Panc1 (cell line): Measurements from ENCODE around the gene SLC35C1. TPM values are rescaled to one million over a fixed set of nuclear protein-coding genes. Genes with fewer than 3 reads are reported as not detected.

ENCODE experiments used
- ATAC-seq: fragments of 200-7000 bp; cut with Tn5 transposase; 2 replicates; pipeline ENCODE4 v1.9.1; 2020; ENCODE audit warnings: mild to moderate bottlenecking, moderate library complexity
- BruUV-seq: library from RNA; stranded (reverse); fragments of 400-500 nt; replicated peaks from 2 replicates; lab custom pipeline; 2021; lab: Mats Ljungman, UMichigan
- CTCF ChIA-PET: fragments of 300-600 bp; sonication (Branson Sonifier 250); formaldehyde crosslinking; loops from one replicate; lab custom pipeline; 2022; ENCODE audit warnings: antibody characterized with exemption; lab: Charles Lee
- POLR2A ChIA-PET: fragments of 300-600 bp; sonication (Branson Sonifier 250); formaldehyde crosslinking; loops from one replicate; lab custom pipeline; 2022; ENCODE audit warnings: antibody characterized with exemption; lab: Charles Lee
- DNase-seq: peaks from one replicate; pipeline ENCODE4 v3.0.0-alpha.2; 2010; ENCODE audit warnings: low read depth, low spot score
- H3K27ac ChIP-seq: 2 replicates; pipeline ENCODE4 v1.5.1; 2011; ENCODE audit warnings: mild to moderate bottlenecking, low read length, inconsistent platforms
- H3K27me3 ChIP-seq: fragments of 200-500 bp; sonication (Bioruptor generic); 2 replicates; pipeline ENCODE4 v1.6.0; 2014; ENCODE audit warnings: low read length, inconsistent platforms; ENCODE audit not compliant: control insufficient read depth, insufficient read depth
- H3K36me3 ChIP-seq: fragments of 200-500 bp; sonication (Bioruptor generic); 2 replicates; pipeline ENCODE4 v1.5.1; 2014; ENCODE audit warnings: inconsistent platforms, mild to moderate bottlenecking, low read length, moderate library complexity; ENCODE audit not compliant: control insufficient read depth, insufficient read depth
- H3K4me1 ChIP-seq: 2 replicates; pipeline ENCODE4 v1.5.1; 2011; ENCODE audit warnings: inconsistent platforms, mild to moderate bottlenecking, low read length, moderate library complexity; ENCODE audit not compliant: control insufficient read depth, insufficient read depth
- H3K4me3 ChIP-seq, 2 experiments: 2 replicates each; pipeline ENCODE4 v1.5.1; 2011 to 2012; ENCODE audit warnings: low read depth in 2 of 2, low read length in 2 of 2, mild to moderate bottlenecking in 2 of 2, inconsistent platforms in 1 of 2, moderate library complexity in 1 of 2
- H3K9me3 ChIP-seq: fragments of 200-500 bp; sonication (Bioruptor generic); 2 replicates; pipeline ENCODE4 v1.5.1; 2014; ENCODE audit warnings: low read depth, mild to moderate bottlenecking, inconsistent platforms, low read length, moderate library complexity; ENCODE audit not compliant: control insufficient read depth, insufficient read depth
- CTCF ChIP-seq: fragments of 450-650 bp; IDR thresholded peaks from 2 replicates; pipeline ENCODE4 v1.5.1; 2017; ENCODE audit warnings: mild to moderate bottlenecking
- POLR2AphosphoS5 ChIP-seq: IDR thresholded peaks from 2 replicates; pipeline ENCODE4 v1.6.1; 2012; ENCODE audit warnings: mild to moderate bottlenecking, low read depth, low read length, moderate library complexity
- REST ChIP-seq, 2 experiments: IDR thresholded peaks; 2 replicates each; pipeline ENCODE4 v1.6.1; 2011 to 2012; ENCODE audit warnings: low read depth in 2 of 2, control low read depth in 1 of 2, low read length in 1 of 2, mild to moderate bottlenecking in 1 of 2, moderate library complexity in 1 of 2; ENCODE audit not compliant: insufficient read depth in 1 of 2
- SIN3A ChIP-seq: IDR thresholded peaks from 2 replicates; pipeline ENCODE4 v1.6.1; 2012; ENCODE audit warnings: low read depth, mild to moderate bottlenecking, low read length, moderate library complexity, borderline replicate concordance; ENCODE audit not compliant: insufficient read depth
- TCF7L2 ChIP-seq: IDR thresholded peaks from 2 replicates; pipeline ENCODE4 v1.6.1; 2011; ENCODE audit warnings: mild to moderate bottlenecking, low read depth, low read length, inconsistent platforms
- in situ Hi-C: cut with HindIII; loops from 2 replicates; pipeline ENCODE4 v1.10.0; 2016; ENCODE audit warnings: low sequenced_read_pairs, low pct_unique_long_range_greater_than_20kb
- intact Hi-C: fragments of 100-400 bp; cut with micrococcal nuclease; formaldehyde crosslinking; loops from one replicate; pipeline ENCODE4 v1.10.0; 2022; ENCODE audit not compliant: unreplicated experiment
- total RNA-seq: library from RNA; stranded (reverse); gene quantifications from one replicate; pipeline ENCODE4 v1.2.1, GENCODE V29; 2021; ENCODE audit not compliant: unreplicated experiment

SLC35C1 gene
- total RNA-seq, 1 experiment from 2014 or later: 13.4 TPM

- POLR2A ChIA-PET: no interaction called here
- no peak for DNase-seq
- no peaks in the 10 kb centered on the region; the same call in 1 of the 2 replicates for H3K27me3 ChIP-seq
- H3K4me3 ChIP-seq: no peak overlapping the region
- no peaks in the 10 kb centered on the region for H3K4me1 ChIP-seq
- TF ChIP-seq SIN3A (no peak), TCF7L2 (no peak), REST (IDR thresholded peaks at IDR 0.05; ENCODE audit: insufficient read depth in 1 of 2, low read depth in 2 of 2, low read length in 1 of 2) (no peak), POLR2AphosphoS5 (no peak), CTCF (no peak)
- H3K9me3 ChIP-seq: no peaks in the 10 kb centered on the region
- no peak for ATAC-seq
- H3K27ac ChIP-seq: no peak overlapping the region
- in situ Hi-C loops: no loop called here
- intact Hi-C loops: no loop called here
- no peaks in the 10 kb centered on the region for H3K36me3 ChIP-seq
- CTCF ChIA-PET: no interaction called here
- BruUV-seq: no TSS peak
These were observed 25.6 kb downstream of the SLC35C1 start for GRCh38 chr11:45830596-45830995.

GRCh38 chr11:45832811-45833441 lies 28.0 kb downstream of the SLC35C1 start:
- ChIA-PET CTCF (no interaction called here), POLR2A (interaction anchor here (0.5 kb wide), 1 partner anchor 14 kb away, joined by 4 read pairs; the partner anchor contains the start of gene CRY2)
- Histone ChIP-seq H3K4me3 (no peak overlapping the region), H3K27ac (no peak overlapping the region), H3K4me1 (no peaks in the 10 kb centered on the region), H3K9me3 (no peaks in the 10 kb centered on the region), H3K36me3 (no peaks in the 10 kb centered on the region), H3K27me3 (peaks cover 3% of the 10 kb centered on the region; the same call in 1 of the 2 replicates)
- no TSS peak for BruUV-seq
- TF ChIP-seq POLR2AphosphoS5: no peak
- in situ Hi-C loops (no loop called here), intact Hi-C loops (no loop called here)
- DNase-seq: no peak
- no peak for ATAC-seq

GRCh38 chr11:45833761-45834160 lies 28.8 kb downstream of the SLC35C1 start:
- ATAC-seq (no peak), DNase-seq (no peak)
- BruUV-seq: no TSS peak
- Histone ChIP-seq H3K4me1 (no peaks in the 10 kb centered on the region), H3K4me3 (no peak overlapping the region), H3K9me3 (no peaks in the 10 kb centered on the region), H3K36me3 (no peaks in the 10 kb centered on the region), H3K27me3 (peaks cover 3% of the 10 kb centered on the region; the same call in 1 of the 2 replicates), H3K27ac (no peak overlapping the region)
- ChIA-PET CTCF (no interaction called here), POLR2A (interaction anchor here (0.5 kb wide), 1 partner anchor 13 kb away, joined by 4 read pairs; the partner anchor contains the start of gene CRY2)
- intact Hi-C loops: no loop called here
- TF ChIP-seq REST (IDR thresholded peaks at IDR 0.05; ENCODE audit: insufficient read depth in 1 of 2, low read depth in 2 of 2, low read length in 1 of 2) (no peak), SIN3A (no peak), CTCF (no peak)
- in situ Hi-C loops: no loop called here
